ENCODE data around the gene WDR76.

The WDR76 gene

DNA sequence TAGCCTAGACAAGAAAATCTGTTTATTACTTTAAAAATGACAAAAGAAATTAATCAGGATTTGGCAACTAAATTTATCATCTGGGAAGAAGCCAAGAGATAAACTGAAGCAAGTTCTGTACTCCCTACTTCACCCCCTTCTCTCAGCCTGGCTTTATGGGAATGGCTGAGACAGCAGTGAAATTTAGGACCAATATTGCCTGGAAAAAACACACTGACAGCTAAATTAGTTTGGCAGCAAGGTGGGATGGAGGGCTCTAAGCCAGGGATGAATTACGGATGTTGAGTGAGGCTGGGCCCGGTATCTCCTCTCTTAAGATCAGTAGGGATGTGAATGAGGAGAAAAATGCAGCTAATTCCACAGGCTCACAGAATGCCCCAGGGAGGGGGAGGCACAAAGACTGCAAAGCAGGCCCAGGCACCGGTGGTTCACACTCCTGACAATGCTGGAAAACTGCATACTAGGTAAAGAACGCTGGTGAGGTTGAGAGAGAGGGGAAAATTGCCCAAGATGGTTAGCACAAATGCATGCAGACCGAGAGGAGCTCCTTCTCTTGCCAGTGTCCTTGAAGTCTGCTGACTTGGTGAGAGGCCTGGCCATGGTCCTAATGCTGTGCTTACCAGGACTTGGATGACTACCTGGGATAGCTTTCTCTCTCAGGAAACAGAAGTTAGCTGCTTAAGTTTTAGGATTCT, 89.0 kb downstream of the WDR76 start:
- TF ChIP-seq YY1 (IDR thresholded peaks at IDR 0.05; ENCODE audit: low read depth), result no peak
- TF ChIP-seq TCF12 (IDR thresholded peaks at IDR 0.05; ENCODE audit: low read depth), result no peak
- no peak for TF ChIP-seq EP300 (IDR thresholded peaks at IDR 0.05; ENCODE audit: borderline replicate concordance)
- no peak for TF ChIP-seq ZBTB7A (IDR thresholded peaks at IDR 0.05; ENCODE audit: low read depth)
- TF ChIP-seq TEAD4 (IDR thresholded peaks at IDR 0.05), result no peak
- TF ChIP-seq, protein P1, sequence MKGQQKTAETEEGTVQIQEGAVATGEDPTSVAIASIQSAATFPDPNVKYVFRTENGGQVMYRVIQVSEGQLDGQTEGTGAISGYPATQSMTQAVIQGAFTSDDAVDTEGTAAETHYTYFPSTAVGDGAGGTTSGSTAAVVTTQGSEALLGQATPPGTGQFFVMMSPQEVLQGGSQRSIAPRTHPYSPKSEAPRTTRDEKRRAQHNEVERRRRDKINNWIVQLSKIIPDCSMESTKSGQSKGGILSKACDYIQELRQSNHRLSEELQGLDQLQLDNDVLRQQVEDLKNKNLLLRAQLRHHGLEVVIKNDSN (IDR thresholded peaks at IDR 0.05), result no peak
- TF ChIP-seq NFIC (IDR thresholded peaks at IDR 0.05), result no peak
- TF ChIP-seq FOXM1 (IDR thresholded peaks at IDR 0.05; ENCODE audit: borderline replicate concordance, low read depth), result no peak
- TF ChIP-seq CREB1 (IDR thresholded peaks at IDR 0.05; ENCODE audit: low read depth), result no peak
- TF ChIP-seq, protein P2, sequence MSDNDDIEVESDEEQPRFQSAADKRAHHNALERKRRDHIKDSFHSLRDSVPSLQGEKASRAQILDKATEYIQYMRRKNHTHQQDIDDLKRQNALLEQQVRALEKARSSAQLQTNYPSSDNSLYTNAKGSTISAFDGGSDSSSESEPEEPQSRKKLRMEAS (IDR thresholded peaks at IDR 0.05), result no peak
- no peak for TF ChIP-seq RAD21 (IDR thresholded peaks at IDR 0.05; ENCODE audit: low read depth)
- TF ChIP-seq CEBPB (IDR thresholded peaks at IDR 0.05), result no peak
- TF ChIP-seq EGR1 (IDR thresholded peaks at IDR 0.05), result no peak
- TF ChIP-seq, protein P3, sequence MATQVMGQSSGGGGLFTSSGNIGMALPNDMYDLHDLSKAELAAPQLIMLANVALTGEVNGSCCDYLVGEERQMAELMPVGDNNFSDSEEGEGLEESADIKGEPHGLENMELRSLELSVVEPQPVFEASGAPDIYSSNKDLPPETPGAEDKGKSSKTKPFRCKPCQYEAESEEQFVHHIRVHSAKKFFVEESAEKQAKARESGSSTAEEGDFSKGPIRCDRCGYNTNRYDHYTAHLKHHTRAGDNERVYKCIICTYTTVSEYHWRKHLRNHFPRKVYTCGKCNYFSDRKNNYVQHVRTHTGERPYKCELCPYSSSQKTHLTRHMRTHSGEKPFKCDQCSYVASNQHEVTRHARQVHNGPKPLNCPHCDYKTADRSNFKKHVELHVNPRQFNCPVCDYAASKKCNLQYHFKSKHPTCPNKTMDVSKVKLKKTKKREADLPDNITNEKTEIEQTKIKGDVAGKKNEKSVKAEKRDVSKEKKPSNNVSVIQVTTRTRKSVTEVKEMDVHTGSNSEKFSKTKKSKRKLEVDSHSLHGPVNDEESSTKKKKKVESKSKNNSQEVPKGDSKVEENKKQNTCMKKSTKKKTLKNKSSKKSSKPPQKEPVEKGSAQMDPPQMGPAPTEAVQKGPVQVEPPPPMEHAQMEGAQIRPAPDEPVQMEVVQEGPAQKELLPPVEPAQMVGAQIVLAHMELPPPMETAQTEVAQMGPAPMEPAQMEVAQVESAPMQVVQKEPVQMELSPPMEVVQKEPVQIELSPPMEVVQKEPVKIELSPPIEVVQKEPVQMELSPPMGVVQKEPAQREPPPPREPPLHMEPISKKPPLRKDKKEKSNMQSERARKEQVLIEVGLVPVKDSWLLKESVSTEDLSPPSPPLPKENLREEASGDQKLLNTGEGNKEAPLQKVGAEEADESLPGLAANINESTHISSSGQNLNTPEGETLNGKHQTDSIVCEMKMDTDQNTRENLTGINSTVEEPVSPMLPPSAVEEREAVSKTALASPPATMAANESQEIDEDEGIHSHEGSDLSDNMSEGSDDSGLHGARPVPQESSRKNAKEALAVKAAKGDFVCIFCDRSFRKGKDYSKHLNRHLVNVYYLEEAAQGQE (IDR thresholded peaks at IDR 0.05; ENCODE audit: low read depth), result no peak
- TF ChIP-seq TAF1 (IDR thresholded peaks at IDR 0.05; ENCODE audit: low read depth), result no peak

DNA sequence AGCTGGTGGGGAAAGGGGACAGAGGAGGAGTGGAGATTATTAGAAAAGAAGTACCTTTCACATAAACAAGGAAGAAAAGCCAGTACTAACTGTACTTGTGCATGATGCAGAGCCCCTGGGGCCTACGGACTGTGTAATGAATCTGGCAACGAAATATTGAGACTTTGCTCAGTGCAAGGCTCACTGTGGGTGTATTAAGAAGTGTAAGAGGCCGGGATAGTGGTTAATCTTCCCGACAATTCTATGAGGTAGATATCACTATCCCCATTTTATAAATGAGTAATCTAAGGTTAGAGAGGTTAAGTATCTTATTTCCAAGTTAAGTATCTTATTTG, 89.5 kb downstream of the WDR76 start:
- no peak for TF ChIP-seq EGR1 (IDR thresholded peaks at IDR 0.05)
- TF ChIP-seq TCF12 (IDR thresholded peaks at IDR 0.05; ENCODE audit: low read depth), result no peak
- TF ChIP-seq, protein P3 (IDR thresholded peaks at IDR 0.05; ENCODE audit: low read depth), result no peak
- TF ChIP-seq ZBTB7A (IDR thresholded peaks at IDR 0.05; ENCODE audit: low read depth), result no peak
- TF ChIP-seq CEBPB (IDR thresholded peaks at IDR 0.05), result no peak
- TF ChIP-seq, protein P2 (IDR thresholded peaks at IDR 0.05), result no peak
